Measurements from ENCODE around the gene MEI1. TPM values are rescaled to one million over a fixed set of nuclear protein-coding genes. Genes with fewer than 3 reads are reported as not detected.
"Not testable (repeated sequence)": the region's sequence is repeated elsewhere in the genome, so short reads cannot be mapped to it uniquely, and the experiment has no call there.

The MEI1 gene
- total and polyA plus RNA-seq, 4 donors, result 0.33 to 1.3 (median 0.72) TPM

- H3K27ac ChIP-seq (ENCODE audit: low read depth in 1 of 2, low read length in 2 of 2); H3K27me3 ChIP-seq (ENCODE audit: control insufficient read depth in 4 of 4, insufficient read depth in 4 of 4, low read length in 3 of 4); H3K9me3 ChIP-seq (ENCODE audit: control insufficient read depth in 4 of 4, low read length in 3 of 4); H3K9ac ChIP-seq (ENCODE audit: low read depth in 1 of 2, low read length in 2 of 2); H3K4me3 ChIP-seq (ENCODE audit: low read depth in 1 of 3, low read length in 3 of 3); DNase-seq (ENCODE audit: low spot score); H3K36me3 ChIP-seq (ENCODE audit: control insufficient read depth in 4 of 4, insufficient read depth in 3 of 4, low read depth in 1 of 4, low read length in 3 of 4): not testable (repeated sequence)
- peaks cover 1 to 13% (median 12%) of the 10 kb centered on the region in 4 donors for H3K4me1 ChIP-seq (ENCODE audit: control insufficient read depth in 4 of 4, insufficient read depth in 4 of 4, low read length in 3 of 4)
- WGBS, result 73% methylated on average over 11 of the region's 11 CpGs
These were observed 12.4 kb upstream of the MEI1 start for GRCh38 chr22:41686890-41687289.

- WGBS, result under 1% methylated on average over 20 of the region's 20 CpGs
- TF ChIP-seq SP1 (IDR thresholded peaks at IDR 0.05) (no peak), MAX (IDR thresholded peaks at IDR 0.05) (peak; percentile 31)
These were observed 11.4 kb upstream of the MEI1 start for GRCh38 chr22:41687901-41688364.

GRCh38 chr22:41688365-41689211 lies 10.7 kb upstream of the MEI1 start, which contains the start of gene SNU13:
TSS of gene SNU13 (minus strand) at chr22:41688867. CDS start at chr22:41688796, 71 bp downstream.
- WGBS, result under 1% methylated on average over 62 of the region's 62 CpGs
- peak; percentile 86 for DNase-seq (ENCODE audit: low spot score)
- H3K4me3 ChIP-seq (ENCODE audit: low read depth in 1 of 3, low read length in 3 of 3), result peak within 1 kb of the TSS; percentile 77 to 89 (median 83)
- peaks cover 1 to 13% (median 12%) of the 10 kb centered on the region in 4 donors for H3K4me1 ChIP-seq (ENCODE audit: control insufficient read depth in 4 of 4, insufficient read depth in 4 of 4, low read length in 3 of 4)
- H3K36me3 ChIP-seq (ENCODE audit: control insufficient read depth in 4 of 4, insufficient read depth in 3 of 4, low read depth in 1 of 4, low read length in 3 of 4), result peaks cover 0 to 3% (median under 1%) of the 10 kb centered on the region in 4 donors
- H3K9ac ChIP-seq (ENCODE audit: low read depth in 1 of 2, low read length in 2 of 2), result peak within 1 kb of the TSS; percentile 64 to 93
- H3K27me3 ChIP-seq (ENCODE audit: control insufficient read depth in 4 of 4, insufficient read depth in 4 of 4, low read length in 3 of 4), result no peaks in the 10 kb centered on the region
- H3K27ac ChIP-seq (ENCODE audit: low read depth in 1 of 2, low read length in 2 of 2), result peak within 1 kb of the TSS; percentile 92 to 95
- TF ChIP-seq ATF3 (IDR thresholded peaks at IDR 0.05) (no peak), EGR1 (IDR thresholded peaks at IDR 0.05; ENCODE audit: low read depth in 2 of 2) (peak in 1 of 2 donors; percentile 45), ZBTB33 (IDR thresholded peaks at IDR 0.05) (peak; percentile 74), YY1 (IDR thresholded peaks at IDR 0.05) (peak; percentile 93), RXRA (IDR thresholded peaks at IDR 0.05) (peak; percentile 33 to 54), SP1 (IDR thresholded peaks at IDR 0.05) (peak; percentile 64), JUND (IDR thresholded peaks at IDR 0.05) (peak; percentile 9 to 40), FOXA2 (IDR thresholded peaks at IDR 0.05) (no peak), MAX (IDR thresholded peaks at IDR 0.05) (peak; percentile 88), HNF4A (conservative IDR thresholded peaks at IDR 0.05) (no peak), GABPA (IDR thresholded peaks at IDR 0.05 in 1 of 2, conservative IDR thresholded peaks at IDR 0.05 in 1 of 2) (peak; percentile 84 to 96), NR2F2 (IDR thresholded peaks at IDR 0.05) (no peak), REST (IDR thresholded peaks at IDR 0.05) (no peak), TAF1 (conservative IDR thresholded peaks at IDR 0.05) (peak; percentile 43), CTCF (IDR thresholded peaks at IDR 0.05; ENCODE audit: low read depth, low read length, missing input control) (peak; percentile 1), FOXA1 (IDR thresholded peaks at IDR 0.05) (no peak), RAD21 (IDR thresholded peaks at IDR 0.05) (no peak), HNF4G (IDR thresholded peaks at IDR 0.05) (no peak)
- no peaks in the 10 kb centered on the region for H3K9me3 ChIP-seq (ENCODE audit: control insufficient read depth in 4 of 4, low read length in 3 of 4)

More at GRCh38 chr22:41687901-41688364, 11.4 kb upstream of the MEI1 start:
- no peak for DNase-seq (ENCODE audit: low spot score)
- Histone ChIP-seq H3K27ac (ENCODE audit: low read depth in 1 of 2, low read length in 2 of 2) (peak overlapping the region; percentile 92 to 95), H3K27me3 (ENCODE audit: control insufficient read depth in 4 of 4, insufficient read depth in 4 of 4, low read length in 3 of 4) (no peaks in the 10 kb centered on the region), H3K9me3 (ENCODE audit: control insufficient read depth in 4 of 4, low read length in 3 of 4) (no peaks in the 10 kb centered on the region), H3K4me3 (ENCODE audit: low read depth in 1 of 3, low read length in 3 of 3) (peak overlapping the region; percentile 77 to 89 (median 83)), H3K4me1 (ENCODE audit: control insufficient read depth in 4 of 4, insufficient read depth in 4 of 4, low read length in 3 of 4) (peaks cover 1 to 13% (median 12%) of the 10 kb centered on the region in 4 donors), H3K36me3 (ENCODE audit: control insufficient read depth in 4 of 4, insufficient read depth in 3 of 4, low read depth in 1 of 4, low read length in 3 of 4) (no peaks in the 10 kb centered on the region), H3K9ac (ENCODE audit: low read depth in 1 of 2, low read length in 2 of 2) (peak overlapping the region; percentile 49 to 93)

Data from liver (tissue), 9 donors.